ENCODE measurements around the gene PHPT1. TPM values are rescaled to one million over a fixed set of nuclear protein-coding genes. Genes with fewer than 3 reads are reported as not detected.
A peak's percentile ranks its signal among the peaks of the same experiment; 100 is the strongest.

Gene PHPT1
- total and polyA plus RNA-seq, 2 of the 8 experiments (the other 6 are each of a cell fraction or from before 2014, with no cell fraction given): 109 to 226 TPM

DNA sequence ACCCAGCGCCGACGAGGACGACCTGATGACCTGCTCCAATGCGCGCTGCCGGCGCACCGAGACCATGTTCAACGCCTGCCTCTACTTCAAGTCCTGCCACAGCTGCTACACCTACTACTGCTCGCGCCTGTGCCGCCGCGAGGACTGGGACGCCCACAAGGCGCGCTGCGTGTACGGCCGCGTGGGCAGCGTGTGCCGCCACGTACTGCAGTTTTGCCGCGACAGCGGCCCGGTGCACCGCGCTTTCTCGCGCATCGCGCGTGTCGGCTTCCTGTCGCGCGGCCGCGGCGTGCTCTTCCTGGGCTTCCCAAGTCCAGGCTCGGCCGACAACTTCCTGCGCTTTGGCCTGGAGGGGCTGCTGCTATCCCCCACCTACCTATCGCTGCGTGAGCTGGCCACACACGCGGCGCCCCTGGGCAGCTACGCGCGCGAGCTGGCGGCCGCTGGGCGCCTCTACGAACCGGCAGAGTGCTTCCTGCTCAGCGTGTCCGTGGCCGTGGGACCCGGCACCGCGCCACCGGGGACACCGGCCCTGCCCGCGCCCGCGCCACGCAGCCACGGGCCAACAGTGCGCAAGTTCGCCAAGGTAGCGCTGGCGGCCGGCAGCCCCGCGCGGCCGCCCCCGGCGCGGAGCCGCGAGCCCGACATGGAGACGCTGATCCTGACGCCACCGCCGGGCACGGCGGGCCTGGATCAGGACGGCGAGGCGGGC is 2.7 kb upstream of the PHPT1 start (continued):
- TF ChIP-seq HDAC2 (IDR thresholded peaks at IDR 0.05; ENCODE audit: borderline replicate concordance in 1 of 2, low read depth in 2 of 2, low read length in 2 of 2) (no peak), MAFK (IDR thresholded peaks at IDR 0.05; ENCODE audit: low read depth, low read length) (no peak), TEAD4 (IDR thresholded peaks at IDR 0.05; ENCODE audit: low read depth, low read length) (no peak), SUZ12 (IDR thresholded peaks at IDR 0.05; ENCODE audit: low read length) (peak; percentile 38)
